Stimulated activated CD4-positive, alpha-beta T cell treated with anti-CD3 and anti-CD28 coated beads, Interleukin-2, amount 100 ng/mL, for 48 hours (primary cell): ENCODE results near the gene RPL29.
A peak's percentile ranks its signal among the peaks of the same experiment; 100 is the strongest.

Source experiments
- DNase-seq, 2 donors: peaks; one replicate each; pipeline ENCODE4 v3.0.0-alpha.2; 2020

The RPL29 gene

GRCh38 chr3:51961602-51962569 is 33.8 kb downstream of the RPL29 start:
- DNase-seq: no peak

GRCh38 chr3:51961011-51961410 is 34.7 kb downstream of the RPL29 start:
- no peak for DNase-seq

DNA sequence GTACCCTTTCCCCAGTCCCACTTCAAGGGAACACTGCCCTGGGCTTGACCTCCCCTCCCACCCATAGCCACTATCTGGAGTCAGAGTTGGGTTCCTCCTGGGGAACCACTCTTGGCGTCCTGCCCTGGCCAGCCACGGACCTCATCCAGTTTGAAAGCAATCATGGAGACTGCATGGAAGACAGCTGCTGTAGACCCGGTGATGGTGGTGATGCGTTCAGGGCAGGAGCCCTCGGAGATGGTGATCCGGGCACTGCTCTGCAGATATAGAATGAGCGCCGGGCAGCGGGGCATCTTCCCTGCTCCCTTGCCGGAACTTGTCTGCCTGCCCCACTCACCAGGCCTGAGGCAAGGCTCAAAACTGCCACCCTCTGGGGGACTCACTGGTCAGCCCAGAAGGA is 35.3 kb downstream of the RPL29 start:
- no peak for DNase-seq

DNA sequence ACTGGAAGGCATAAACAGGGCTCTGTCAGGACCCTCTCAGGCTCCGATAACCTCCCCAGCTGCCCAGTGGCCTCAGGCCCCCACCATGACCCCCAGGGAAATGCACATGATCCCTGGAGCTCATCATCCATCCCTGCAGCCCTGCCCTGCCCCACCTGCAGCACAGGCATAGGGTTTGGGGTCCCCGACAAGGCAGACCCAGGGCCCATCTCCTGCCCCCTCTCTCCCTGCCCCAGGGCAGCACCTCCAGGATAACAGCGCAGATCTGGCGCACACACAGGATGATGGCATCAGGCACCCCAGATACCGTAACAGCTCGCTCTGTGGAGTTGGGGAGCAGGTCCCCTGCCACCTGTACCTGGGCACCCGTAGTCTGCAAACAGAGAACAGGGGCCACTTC is 36.0 kb downstream of the RPL29 start:
- DNase-seq: no peak

DNA sequence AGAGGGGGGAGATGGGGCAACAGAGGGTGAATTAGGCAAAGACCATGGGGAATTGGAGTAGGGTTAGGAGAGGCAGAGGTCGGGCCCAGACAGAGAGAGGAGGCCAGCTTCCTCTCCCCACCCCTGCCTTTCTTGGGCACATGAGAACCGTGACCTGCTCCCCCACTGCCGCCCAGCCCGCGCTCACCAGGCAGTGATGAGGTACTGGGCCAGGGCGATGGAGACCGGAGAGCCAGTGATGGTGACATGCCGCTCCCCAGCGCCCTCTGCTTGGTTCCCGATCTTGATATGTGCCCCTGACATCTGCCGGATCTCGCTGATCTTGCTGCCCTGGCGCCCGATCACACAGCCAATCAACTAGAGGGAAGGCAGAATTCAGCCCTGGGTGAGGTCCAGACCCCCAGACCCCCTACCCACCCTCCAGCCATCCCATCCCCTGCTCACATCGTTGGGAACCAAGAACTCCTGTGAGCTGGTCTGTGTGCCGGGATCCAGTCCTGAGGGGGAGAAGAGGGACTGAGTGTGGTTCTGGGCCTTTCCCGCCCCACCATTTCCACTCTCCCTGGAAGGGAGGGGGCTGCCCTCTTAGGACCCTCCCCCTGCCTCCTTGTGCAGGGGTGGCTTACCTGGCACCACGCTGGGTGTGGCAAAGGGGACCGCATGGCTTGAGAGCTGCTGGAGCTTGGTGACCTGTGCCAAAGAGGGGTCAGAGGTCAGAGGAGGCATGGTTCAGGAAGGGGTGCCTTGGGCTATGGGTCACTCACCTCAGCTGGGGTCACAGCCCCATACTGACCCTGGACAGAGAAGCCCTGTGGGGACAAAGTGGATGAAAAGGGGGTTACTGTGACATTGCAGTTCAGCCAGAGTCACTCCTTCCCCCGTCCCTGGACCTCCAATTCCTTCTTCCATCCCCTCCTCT is 36.8 kb downstream of the RPL29 start:
- no peak for DNase-seq

DNA sequence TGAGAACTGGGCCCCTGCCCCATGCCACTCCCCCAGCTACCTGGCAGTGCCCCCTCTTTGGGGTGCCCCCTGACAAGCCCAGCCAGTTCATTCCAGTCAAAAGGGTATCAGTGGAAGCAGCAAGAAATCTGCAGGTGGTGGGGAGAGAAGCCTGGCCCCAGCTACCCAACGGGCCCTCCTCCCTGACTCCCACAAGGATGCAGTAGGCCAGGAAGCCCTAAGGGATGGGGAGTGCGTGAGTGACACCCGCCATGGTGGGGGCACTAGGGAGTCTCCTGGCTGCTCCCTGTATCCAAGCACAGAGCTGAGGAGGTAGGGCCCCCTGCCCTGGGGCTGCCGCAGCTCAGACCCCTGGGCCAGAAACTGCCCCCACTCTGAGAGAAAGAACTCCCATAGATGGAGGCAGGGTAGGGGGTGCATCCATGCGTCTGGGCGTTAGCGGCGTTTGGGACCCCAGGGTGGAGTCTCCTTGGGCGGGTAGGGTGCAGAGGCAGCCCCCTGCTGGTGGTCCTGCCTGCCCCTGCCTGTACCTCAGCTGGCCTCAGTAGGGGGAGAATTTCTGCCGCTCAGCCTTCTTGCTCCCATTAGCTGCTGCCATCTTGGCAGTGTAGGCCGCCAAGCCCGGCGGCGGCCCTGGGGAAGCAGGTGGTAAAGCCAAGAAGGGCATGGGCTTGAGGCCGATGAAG is 38.0 kb downstream of the RPL29 start:
- DNase-seq: no peak

GRCh38 chr3:51955893-51956770 is 39.6 kb downstream of the RPL29 start:
- DNase-seq: peak in 1 of 2 donors; percentile 36

DNA sequence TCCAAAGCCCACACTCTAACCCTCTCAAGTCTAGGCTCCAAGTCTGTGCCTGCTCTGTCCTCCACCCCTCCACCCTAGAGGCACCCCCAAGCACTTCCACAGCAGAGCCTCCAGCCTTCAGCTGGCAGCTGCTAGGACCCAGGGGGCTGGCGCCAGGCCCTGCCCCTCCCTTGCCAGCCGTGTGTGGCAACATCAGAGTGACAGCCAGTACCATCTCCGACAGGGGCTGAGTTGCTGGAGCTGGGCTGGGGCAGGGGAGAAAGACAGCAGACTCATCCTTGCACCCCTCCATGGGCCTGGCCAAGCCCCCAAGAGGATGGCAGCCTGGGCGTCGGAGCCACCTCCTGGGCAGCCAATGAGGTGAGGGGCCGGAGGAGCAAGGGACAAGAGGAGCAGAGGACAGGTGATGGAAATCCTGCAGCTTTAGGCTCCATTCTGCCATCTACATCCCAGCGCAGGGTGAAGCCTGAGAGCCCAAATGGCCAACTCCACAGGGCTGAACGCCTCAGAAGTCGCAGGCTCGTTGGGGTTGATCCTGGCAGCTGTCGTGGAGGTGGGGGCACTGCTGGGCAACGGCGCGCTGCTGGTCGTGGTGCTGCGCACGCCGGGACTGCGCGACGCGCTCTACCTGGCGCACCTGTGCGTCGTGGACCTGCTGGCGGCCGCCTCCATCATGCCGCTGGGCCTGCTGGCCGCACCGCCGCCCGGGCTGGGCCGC is 40.4 kb downstream of the RPL29 start, which contains the start of gene GPR62:
Gene GPR62 (plus strand): TSS at position 207 of the 718 bp plus-strand sequence. CDS start 272 bp downstream, at position 479.
- no peak for DNase-seq

- no peak for DNase-seq
These were observed 41.0 kb downstream of the RPL29 start for GRCh38 chr3:51954713-51955112.

DNA sequence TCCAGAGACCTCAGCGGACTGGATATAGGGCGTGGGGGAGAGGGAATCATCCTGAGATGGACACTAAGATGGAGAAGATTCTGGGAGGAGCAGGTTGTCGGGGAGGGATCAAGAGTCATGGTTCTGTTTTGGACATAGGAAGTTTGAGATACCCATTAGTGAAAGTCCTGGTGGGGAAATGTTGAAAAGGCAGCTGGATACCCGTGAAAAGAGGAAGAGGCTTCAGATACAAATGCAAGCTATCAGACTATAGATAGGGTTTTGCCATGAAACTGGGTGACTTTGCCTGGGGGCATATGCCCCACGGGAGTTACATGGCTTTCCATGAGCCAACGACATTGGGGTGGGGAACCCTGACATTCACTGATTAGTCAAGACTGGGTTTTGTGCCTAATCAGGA is 41.6 kb downstream of the RPL29 start:
- no peak for DNase-seq

- no peak for DNase-seq
These were observed 42.2 kb downstream of the RPL29 start for GRCh38 chr3:51953445-51953844.

DNA sequence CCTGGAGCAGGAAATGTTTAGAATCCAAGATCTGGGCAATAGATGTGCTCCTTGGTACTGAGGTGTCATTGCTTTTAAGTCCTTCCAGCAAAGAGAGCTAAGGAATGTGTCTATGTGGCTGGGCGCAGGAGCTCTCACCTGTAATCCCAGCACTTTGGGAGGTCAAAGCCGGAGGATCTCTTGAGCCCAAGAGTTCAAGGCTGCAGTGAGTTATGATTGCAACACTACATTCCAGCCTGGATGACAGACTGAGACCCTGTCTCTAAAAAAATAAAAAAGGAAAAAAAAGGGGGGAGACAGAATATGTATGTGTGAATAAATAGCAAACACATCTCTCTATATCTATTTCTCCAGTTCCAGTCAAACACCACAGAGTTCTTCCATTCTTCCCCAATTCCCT is 44.8 kb downstream of the RPL29 start:
- DNase-seq: no peak

DNA sequence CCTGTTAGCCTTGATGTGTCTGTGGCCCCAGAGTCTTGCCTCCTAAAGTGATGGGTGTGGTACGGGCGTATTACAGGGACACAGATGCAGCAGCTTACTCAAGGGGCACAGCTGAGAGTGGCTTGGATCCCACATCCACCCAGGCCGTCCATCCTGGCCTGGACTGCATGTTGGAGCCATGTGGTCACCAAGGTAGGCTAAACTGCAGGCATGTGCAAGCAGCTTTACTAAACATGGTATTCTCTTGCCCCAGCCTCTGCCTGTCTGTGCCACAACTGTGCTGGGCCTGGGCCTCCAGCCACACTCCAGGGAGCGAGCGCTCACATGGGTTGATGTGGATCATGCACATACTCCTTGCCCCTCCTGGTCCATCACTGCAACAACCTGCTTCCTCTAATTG is 46.6 kb downstream of the RPL29 start:
- DNase-seq: no peak

DNA sequence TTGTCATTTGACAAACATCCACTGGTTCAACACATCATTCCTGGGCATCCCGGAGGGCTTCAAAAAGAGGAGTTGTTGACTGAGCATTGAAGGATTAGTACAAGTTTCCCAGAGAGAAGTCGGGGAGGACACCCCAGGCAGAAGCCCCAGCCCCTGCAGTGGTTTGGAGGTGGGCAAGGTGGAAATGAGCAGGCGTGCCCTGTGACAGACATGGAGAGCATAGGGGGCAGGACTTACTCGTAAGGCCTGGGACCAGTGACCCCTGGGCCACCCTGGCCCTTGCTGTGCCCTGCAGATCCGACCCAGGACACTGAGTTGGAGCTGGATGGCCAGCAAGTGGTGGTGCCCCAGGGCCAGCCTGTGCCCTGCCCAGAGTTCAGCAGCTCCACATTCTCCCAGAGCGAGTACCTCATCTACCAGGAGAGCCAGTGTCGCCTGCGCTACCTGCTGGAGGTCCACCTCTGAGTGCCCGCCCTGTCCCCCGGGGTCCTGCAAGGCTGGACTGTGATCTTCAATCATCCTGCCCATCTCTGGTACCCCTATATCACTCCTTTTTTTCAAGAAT is 47.6 kb downstream of the RPL29 start:
- no peak for DNase-seq

GRCh38 chr3:51947215-51947900 is 48.3 kb downstream of the RPL29 start:
- no peak for DNase-seq

DNA sequence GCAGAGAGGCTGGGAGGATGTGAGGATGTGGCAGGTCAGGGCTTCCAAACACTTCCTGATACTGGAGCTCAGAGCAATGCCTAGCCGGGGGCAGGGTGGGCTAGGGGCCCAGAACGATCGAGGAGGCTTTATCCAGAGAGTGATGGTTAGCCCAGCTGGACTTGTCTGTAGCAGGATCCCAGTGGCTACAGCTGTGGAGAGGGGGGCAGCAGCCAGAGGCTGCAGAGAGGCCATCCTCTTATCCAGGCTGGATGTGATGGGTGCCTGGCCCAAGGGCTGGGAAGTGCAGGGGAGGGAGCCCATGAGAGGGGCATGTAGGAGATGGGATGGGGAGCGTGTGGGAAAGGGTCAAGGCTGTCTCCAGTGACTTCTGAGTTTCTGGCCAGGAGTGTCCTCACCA is 48.9 kb downstream of the RPL29 start:
- no peak for DNase-seq

DNA sequence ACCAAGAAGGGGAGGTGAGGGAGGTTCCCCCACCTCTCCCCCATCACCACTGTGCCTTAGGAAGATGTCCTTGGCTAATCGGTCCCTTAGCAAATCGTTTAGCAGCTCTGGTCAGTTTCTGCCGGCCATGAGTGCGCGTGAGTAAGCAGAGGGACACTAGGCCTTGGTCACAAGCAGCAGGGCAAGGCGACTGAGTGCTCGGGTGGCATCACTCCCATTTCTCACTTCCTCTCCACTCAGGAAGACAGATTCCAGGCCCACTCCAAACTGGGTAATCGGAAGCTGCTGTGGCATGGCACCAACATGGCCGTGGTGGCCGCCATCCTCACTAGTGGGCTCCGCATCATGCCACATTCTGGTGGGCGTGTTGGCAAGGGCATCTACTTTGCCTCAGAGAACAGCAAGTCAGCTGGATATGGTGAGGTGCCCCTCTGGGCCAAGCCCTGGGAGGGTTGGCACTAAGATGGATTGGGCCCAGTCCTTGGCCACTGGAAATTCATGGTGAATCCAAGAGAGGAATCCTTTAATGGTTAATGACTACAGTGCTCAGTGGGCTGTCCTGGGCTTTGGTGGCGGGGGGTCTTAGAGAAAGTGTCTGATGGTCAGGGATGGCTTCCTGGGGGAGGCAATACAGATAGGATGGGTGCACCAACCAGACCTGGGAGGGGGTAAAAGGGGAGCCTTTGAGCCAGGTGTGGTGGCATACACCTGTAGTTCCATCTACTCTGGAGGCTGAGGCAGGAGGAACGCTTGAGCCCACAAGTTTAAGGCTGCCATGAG is 49.6 kb downstream of the RPL29 start:
- DNase-seq: no peak

GRCh38 chr3:51945031-51945840 is 50.5 kb downstream of the RPL29 start:
- no peak for DNase-seq
